ENCODE results near the gene SRM. TPM values are rescaled to one million over a fixed set of nuclear protein-coding genes. Genes with fewer than 3 reads are reported as not detected.
"Not testable (repeated sequence)": the region's sequence is repeated elsewhere in the genome, so short reads cannot be mapped to it uniquely, and the experiment has no call there.

The SRM gene
- total RNA-seq, 1 donor from 2014 or later: 332 TPM

DNA sequence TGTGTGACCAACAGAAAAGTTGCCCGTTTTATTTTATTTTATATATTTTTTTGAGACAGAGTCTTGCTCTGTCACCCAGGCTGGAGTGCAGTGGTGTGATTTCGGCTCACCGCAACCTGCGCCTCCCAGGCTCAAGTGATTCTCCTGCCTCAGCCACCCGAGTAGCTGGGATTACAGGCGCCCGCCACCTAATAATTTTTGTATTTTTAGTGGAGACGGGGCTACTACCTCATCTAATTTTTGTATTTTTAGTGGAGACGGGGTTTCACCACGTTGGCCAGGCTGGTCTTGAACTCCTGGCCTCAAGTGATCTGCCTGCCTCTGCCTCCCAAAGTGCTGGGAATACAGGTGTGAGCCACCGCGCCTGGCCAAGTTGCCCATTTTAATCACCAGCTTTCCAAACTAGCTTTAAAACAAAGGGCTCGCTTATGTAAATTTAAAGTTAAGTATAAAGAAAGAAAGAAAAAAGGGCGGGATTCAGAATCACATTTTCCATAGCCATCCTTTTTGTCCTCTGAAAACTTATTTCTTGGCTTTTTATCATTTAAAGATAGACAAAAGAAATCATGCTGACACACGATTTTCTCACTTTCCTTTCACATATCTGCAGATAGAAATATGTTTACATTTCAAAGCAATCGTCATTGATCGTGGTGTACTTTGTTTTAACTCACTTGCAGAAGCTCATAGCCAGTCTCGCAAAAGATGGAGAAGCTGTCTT is 22.6 kb downstream of the SRM start:
- H3K4me1 Mint-ChIP-seq (ENCODE audit: low read depth); H3K4me3 Mint-ChIP-seq; H3K27ac Mint-ChIP-seq; H3K36me3 Mint-ChIP-seq (ENCODE audit: low read depth); DNase-seq (ENCODE audit: low spot score); H3K27me3 Mint-ChIP-seq (ENCODE audit: insufficient read depth); H3K9me3 Mint-ChIP-seq: not testable (repeated sequence)
- intact Hi-C loops (cut with micrococcal nuclease): loop anchor here (1.0 to 5.0 kb wide), 6 partner anchors 23 to 682 kb away; partner anchors contain the start of genes EXOSC10 and SRM

DNA sequence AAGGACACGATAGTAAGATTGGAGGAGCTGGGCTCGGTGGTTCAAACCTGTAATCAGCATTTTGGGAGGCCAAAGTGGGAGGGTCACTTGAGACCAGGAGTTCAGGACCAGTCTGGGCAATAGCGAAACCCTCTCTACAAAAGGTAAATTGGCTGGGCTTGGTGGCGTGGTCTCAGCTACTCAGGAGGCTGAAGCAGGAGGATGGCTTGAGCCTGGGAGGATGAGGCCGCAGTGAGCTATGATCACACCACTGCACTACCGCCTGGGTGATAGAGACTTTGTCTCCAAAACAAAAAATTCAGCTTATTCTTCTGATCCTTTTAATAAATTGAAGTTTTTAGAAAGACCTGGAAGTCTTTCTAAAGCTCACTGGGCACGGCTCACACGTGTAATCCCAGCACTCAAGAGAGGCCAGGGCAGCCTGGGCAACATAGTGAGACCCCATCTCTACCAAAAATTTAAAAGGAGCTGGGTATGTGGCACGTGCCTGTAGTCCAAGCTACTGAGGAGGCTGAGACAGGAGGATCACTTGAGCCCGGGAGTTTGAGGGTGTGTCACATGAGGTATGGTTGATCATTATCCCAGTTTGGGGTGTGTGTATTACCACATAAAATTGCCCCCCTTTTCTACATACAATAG is 28.1 kb downstream of the SRM start:
- Mint-ChIP-seq H3K27ac (no peak overlapping the region), H3K27me3 (ENCODE audit: insufficient read depth) (no peaks in the 10 kb centered on the region), H3K9me3 (no peaks in the 10 kb centered on the region), H3K4me1 (ENCODE audit: low read depth) (no peaks in the 10 kb centered on the region), H3K4me3 (no peak overlapping the region), H3K36me3 (ENCODE audit: low read depth) (peaks cover 6% of the 10 kb centered on the region)
- intact Hi-C loops (cut with micrococcal nuclease): no loop called here
- DNase-seq (ENCODE audit: low spot score): no peak

DNA sequence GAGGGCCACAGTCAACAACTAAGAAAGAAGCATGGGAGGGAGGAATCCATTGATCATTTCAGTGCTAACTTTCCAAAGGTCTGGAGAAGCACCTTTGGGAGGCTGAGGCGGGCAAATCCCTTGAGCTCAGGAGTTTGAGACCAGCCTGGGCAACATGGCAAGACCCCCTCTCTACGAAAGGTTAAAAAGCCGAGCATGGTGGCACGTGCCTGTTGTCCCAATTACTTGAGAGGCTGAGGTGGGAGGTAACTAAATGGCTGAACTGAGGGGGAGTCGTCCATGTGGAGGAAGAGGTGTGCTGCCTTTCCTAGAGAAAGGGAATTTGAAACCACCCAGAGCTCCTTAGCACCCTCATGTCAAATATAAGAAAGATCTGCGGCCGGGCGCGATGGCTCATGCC is 29.0 kb downstream of the SRM start:
- H3K4me3 Mint-ChIP-seq: no peak overlapping the region
- no peaks in the 10 kb centered on the region for H3K4me1 Mint-ChIP-seq (ENCODE audit: low read depth)
- H3K36me3 Mint-ChIP-seq (ENCODE audit: low read depth): peaks cover 11% of the 10 kb centered on the region
- no peaks in the 10 kb centered on the region for H3K9me3 Mint-ChIP-seq
- intact Hi-C loops (cut with micrococcal nuclease): no loop called here
- no peak overlapping the region for H3K27ac Mint-ChIP-seq
- H3K27me3 Mint-ChIP-seq (ENCODE audit: insufficient read depth): no peaks in the 10 kb centered on the region
- DNase-seq (ENCODE audit: low spot score): no peak

DNA sequence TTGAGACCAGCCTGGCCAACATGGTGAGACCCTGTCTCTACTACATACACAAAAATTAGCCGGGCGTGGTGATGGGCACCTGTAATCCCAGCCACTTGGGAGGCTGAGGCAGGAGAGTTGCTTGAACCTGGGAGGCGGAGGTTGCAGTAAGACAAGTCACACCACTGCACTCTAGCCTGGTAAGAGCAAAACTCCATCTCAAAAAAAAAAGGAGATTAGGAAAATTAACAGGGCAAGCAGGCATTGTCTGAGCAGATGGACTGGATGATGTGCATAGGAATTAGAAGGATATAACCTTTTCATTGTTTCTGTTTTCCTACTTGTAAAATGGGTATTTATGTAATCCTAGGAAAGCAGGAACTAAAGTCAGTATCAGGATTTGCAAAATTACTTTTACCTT is 31.8 kb downstream of the SRM start:
- H3K4me3 Mint-ChIP-seq: no peak overlapping the region
- H3K27me3 Mint-ChIP-seq (ENCODE audit: insufficient read depth): no peaks in the 10 kb centered on the region
- H3K36me3 Mint-ChIP-seq (ENCODE audit: low read depth): peaks cover 30% of the 10 kb centered on the region
- H3K27ac Mint-ChIP-seq: no peak overlapping the region
- intact Hi-C loops (cut with micrococcal nuclease): no loop called here
- H3K4me1 Mint-ChIP-seq (ENCODE audit: low read depth): peaks cover 14% of the 10 kb centered on the region
- H3K9me3 Mint-ChIP-seq: no peaks in the 10 kb centered on the region
- no peak for DNase-seq (ENCODE audit: low spot score)

DNA sequence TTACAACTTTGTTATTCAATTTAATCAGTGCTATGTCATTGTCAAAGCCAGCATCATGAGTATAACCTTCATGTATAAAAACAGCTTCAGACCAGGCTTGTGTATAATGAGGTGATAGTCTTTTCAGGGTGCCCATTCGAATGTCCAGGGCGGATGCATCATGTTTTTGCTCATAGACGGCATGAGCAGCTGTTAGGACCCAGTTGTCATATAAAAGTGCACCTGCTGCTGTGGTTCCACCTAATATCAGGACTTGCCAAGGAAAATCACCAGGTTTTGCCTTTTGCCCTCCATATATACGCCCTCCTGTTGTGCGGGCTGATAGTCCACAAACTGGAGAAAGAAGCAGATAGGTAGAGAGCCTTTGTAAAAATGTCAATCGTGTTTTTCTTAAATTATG is 32.5 kb downstream of the SRM start:
- no peak for DNase-seq (ENCODE audit: low spot score)
- Mint-ChIP-seq H3K4me1 (ENCODE audit: low read depth) (peaks cover 15% of the 10 kb centered on the region), H3K27ac (no peak overlapping the region), H3K9me3 (no peaks in the 10 kb centered on the region), H3K36me3 (ENCODE audit: low read depth) (peaks cover 35% of the 10 kb centered on the region), H3K27me3 (ENCODE audit: insufficient read depth) (no peaks in the 10 kb centered on the region), H3K4me3 (no peak overlapping the region)
- intact Hi-C loops (cut with micrococcal nuclease): no loop called here

DNA sequence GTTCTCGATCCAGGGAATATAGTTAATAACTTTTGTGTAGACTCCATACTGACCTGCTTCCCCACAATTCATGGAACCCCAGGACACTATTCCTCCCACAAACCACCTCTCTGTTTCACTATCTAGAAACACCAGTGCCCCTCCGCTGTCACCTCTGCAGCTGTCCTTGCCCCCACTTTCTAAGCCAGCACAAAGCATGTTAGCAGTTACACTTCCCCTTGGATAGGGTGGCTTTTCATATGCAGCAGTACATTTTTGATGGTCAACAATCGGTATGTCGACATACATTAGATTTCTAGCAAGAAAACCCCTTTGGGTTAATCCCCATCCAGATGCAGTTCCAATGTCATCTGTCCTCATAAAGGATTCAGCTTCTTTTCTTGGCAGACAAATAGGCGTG is 32.9 kb downstream of the SRM start:
- DNase-seq (ENCODE audit: low spot score): no peak
- Mint-ChIP-seq H3K27ac (no peak overlapping the region), H3K9me3 (no peaks in the 10 kb centered on the region), H3K4me1 (ENCODE audit: low read depth) (peaks cover 15% of the 10 kb centered on the region), H3K36me3 (ENCODE audit: low read depth) (peaks cover 39% of the 10 kb centered on the region), H3K4me3 (no peak overlapping the region), H3K27me3 (ENCODE audit: insufficient read depth) (no peaks in the 10 kb centered on the region)
- intact Hi-C loops (cut with micrococcal nuclease): no loop called here

DNA sequence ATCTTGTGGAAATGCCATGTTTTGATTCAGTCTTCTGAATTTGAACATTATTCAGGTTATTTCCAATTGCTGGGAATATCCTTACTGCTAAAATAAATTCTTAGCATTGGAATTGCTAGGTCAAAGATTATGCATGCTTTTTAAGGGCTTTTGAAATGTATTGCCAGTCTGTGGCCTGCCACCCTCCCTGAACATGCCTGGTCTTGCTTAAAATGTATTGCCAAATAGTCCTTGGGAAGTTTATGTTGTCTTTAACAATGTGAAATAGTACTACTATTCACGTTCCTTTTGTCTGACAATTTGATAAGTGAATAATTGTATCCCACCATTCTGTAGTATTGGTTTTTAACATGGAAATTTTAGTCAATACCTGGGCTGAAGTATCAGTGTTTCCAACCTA is 33.8 kb downstream of the SRM start:
- no peak overlapping the region for H3K4me3 Mint-ChIP-seq
- no peaks in the 10 kb centered on the region for H3K27me3 Mint-ChIP-seq (ENCODE audit: insufficient read depth)
- intact Hi-C loops (cut with micrococcal nuclease): no loop called here
- H3K4me1 Mint-ChIP-seq (ENCODE audit: low read depth): peaks cover 15% of the 10 kb centered on the region
- H3K36me3 Mint-ChIP-seq (ENCODE audit: low read depth): peaks cover 41% of the 10 kb centered on the region
- no peak for DNase-seq (ENCODE audit: low spot score)
- no peaks in the 10 kb centered on the region for H3K9me3 Mint-ChIP-seq
- H3K27ac Mint-ChIP-seq: no peak overlapping the region

DNA sequence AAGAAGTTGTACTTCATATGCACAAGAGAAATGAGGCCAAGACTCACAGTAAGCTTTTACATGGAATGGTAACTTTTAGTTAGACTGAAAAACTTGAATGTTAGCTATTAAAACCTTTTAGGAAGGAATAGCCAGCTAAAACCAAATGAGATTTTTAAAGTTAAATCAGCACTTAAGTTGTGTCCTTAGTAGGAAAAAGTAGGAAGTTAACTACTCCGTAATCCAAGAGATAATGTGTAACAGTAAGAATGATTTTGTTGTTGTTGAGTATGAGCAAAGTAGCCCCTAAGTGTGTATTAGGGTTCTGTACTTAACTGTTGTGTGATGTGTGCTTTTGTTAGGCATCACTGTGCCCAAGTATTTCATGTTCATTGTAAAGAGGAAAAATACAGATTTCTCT is 34.2 kb downstream of the SRM start:
- H3K36me3 Mint-ChIP-seq (ENCODE audit: low read depth): peaks cover 41% of the 10 kb centered on the region
- H3K27ac Mint-ChIP-seq: no peak overlapping the region
- H3K27me3 Mint-ChIP-seq (ENCODE audit: insufficient read depth): no peaks in the 10 kb centered on the region
- H3K4me3 Mint-ChIP-seq: no peak overlapping the region
- no peak for DNase-seq (ENCODE audit: low spot score)
- peaks cover 15% of the 10 kb centered on the region for H3K4me1 Mint-ChIP-seq (ENCODE audit: low read depth)
- intact Hi-C loops (cut with micrococcal nuclease): no loop called here
- H3K9me3 Mint-ChIP-seq: no peaks in the 10 kb centered on the region

DNA sequence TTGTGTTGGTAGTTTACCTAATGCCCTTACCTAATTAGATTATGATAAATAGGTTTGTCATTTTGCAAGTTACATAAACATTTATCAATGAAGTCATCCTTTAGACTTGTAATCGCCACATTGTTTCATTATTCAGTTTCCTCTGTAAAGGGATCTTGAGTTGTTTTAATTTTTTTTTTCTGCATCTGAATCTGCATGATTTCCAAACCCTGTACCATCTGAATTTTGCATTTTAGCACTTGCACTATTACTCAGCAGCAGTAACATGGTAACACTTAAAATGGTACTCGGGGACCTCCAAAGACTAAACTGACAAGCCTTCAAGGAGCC is 35.0 kb downstream of the SRM start:
- no peak overlapping the region for H3K4me3 Mint-ChIP-seq
- no peaks in the 10 kb centered on the region for H3K27me3 Mint-ChIP-seq (ENCODE audit: insufficient read depth)
- peaks cover 47% of the 10 kb centered on the region for H3K36me3 Mint-ChIP-seq (ENCODE audit: low read depth)
- no peak overlapping the region for H3K27ac Mint-ChIP-seq
- intact Hi-C loops (cut with micrococcal nuclease): no loop called here
- peaks cover 15% of the 10 kb centered on the region for H3K4me1 Mint-ChIP-seq (ENCODE audit: low read depth)
- DNase-seq (ENCODE audit: low spot score): no peak
- H3K9me3 Mint-ChIP-seq: no peaks in the 10 kb centered on the region

DNA sequence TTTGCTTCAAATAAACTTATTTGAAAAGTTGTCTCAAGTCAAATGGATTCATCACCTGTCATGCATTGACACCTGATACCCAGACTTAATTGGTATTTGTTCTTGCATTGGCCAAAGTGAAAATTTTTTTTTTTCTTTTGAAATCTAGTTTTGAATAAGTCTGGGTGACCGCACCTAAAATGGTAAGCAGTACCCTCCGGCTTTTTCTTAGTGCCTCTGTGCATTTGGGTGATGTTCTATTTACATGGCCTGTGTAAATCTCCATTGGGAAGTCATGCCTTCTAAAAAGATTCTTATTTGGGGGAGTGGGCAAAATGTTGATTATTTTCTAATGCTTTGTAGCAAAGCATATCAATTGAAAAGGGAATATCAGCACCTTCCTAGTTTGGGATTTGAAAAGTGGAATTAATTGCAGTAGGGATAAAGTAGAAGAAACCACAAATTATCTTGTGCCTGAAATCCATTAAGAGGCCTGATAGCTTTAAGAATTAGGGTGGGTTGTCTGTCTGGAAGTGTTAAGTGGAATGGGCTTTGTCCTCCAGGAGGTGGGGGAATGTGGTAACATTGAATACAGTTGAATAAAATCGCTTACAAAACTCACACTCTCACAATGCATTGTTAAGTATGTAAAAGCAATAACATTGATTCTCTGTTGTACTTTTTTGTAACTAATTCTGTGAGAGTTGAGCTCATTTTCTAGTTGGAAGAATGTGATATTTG is 35.5 kb downstream of the SRM start:
- Mint-ChIP-seq H3K36me3 (ENCODE audit: low read depth) (peaks cover 50% of the 10 kb centered on the region), H3K27me3 (ENCODE audit: insufficient read depth) (no peaks in the 10 kb centered on the region)

DNA sequence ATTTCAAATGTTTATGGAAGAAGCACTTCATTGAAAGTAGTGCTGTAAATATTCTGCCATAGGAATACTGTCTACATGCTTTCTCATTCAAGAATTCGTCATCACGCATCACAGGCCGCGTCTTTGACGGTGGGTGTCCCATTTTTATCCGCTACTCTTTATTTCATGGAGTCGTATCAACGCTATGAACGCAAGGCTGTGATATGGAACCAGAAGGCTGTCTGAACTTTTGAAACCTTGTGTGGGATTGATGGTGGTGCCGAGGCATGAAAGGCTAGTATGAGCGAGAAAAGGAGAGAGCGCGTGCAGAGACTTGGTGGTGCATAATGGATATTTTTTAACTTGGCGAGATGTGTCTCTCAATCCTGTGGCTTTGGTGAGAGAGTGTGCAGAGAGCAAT is 36.6 kb downstream of the SRM start:
- intact Hi-C loops (cut with micrococcal nuclease): no loop called here
- Mint-ChIP-seq H3K27me3 (ENCODE audit: insufficient read depth) (no peaks in the 10 kb centered on the region), H3K36me3 (ENCODE audit: low read depth) (peaks cover 60% of the 10 kb centered on the region), H3K4me1 (ENCODE audit: low read depth) (peaks cover 20% of the 10 kb centered on the region), H3K4me3 (no peak overlapping the region), H3K9me3 (no peaks in the 10 kb centered on the region), H3K27ac (no peak overlapping the region)
- DNase-seq (ENCODE audit: low spot score): no peak

More for the DNA sequence above, 35.5 kb downstream of the SRM start:
- intact Hi-C loops (cut with micrococcal nuclease): no loop called here
- Mint-ChIP-seq H3K9me3 (no peaks in the 10 kb centered on the region), H3K4me3 (no peak overlapping the region), H3K27ac (no peak overlapping the region), H3K4me1 (ENCODE audit: low read depth) (peaks cover 15% of the 10 kb centered on the region)
- DNase-seq (ENCODE audit: low spot score): no peak

DNA sequence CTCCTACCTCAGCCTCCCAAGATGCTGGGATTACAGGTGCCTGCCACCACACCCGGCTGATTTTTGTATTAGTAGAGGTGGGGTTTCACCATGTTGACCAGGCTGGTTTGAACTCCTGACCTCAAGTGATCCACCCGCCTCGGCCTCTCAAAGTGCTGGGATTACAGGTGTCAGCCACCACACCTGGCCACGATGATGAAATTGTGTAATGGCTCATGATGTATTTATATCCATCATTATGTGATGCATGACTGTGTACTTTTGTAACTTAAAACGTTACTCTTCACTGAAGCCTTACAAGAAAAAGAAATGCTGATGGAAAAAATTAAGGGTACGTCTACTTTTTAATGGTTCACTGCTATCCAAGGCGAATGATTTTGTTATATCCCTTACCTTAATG is 39.8 kb downstream of the SRM start:
- no peak overlapping the region for H3K4me3 Mint-ChIP-seq
- DNase-seq (ENCODE audit: low spot score): no peak
- intact Hi-C loops (cut with micrococcal nuclease): no loop called here

DNA sequence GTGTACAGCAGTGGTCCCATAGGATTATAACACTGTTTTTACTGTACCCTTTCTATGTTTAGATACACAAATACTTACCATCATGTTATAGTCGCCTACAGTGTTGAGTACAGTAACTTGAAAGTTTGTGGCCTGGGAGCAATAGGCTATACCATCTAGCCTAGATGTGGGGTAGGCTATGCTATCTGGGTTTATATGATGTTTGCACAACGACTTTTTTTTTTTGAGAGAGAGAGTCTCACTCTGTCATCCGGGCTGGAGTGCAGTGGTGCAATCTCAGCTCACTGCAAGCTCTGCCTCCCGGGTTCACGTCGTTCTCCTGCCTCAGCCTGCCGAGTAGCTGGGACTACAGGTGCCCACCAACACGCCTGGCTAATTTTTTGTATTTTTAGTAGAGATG is 40.5 kb downstream of the SRM start:
- H3K4me3 Mint-ChIP-seq; H3K27me3 Mint-ChIP-seq (ENCODE audit: insufficient read depth); DNase-seq (ENCODE audit: low spot score); H3K9me3 Mint-ChIP-seq; intact Hi-C loops (cut with micrococcal nuclease); H3K27ac Mint-ChIP-seq: not testable (repeated sequence)
- peaks cover 28% of the 10 kb centered on the region for H3K4me1 Mint-ChIP-seq (ENCODE audit: low read depth)
- peaks cover 62% of the 10 kb centered on the region for H3K36me3 Mint-ChIP-seq (ENCODE audit: low read depth)

More for the DNA sequence above, 39.8 kb downstream of the SRM start:
- no peak overlapping the region for H3K27ac Mint-ChIP-seq
- H3K9me3 Mint-ChIP-seq: no peaks in the 10 kb centered on the region
- H3K4me1 Mint-ChIP-seq (ENCODE audit: low read depth): peaks cover 28% of the 10 kb centered on the region
- H3K36me3 Mint-ChIP-seq (ENCODE audit: low read depth): peaks cover 61% of the 10 kb centered on the region
- H3K27me3 Mint-ChIP-seq (ENCODE audit: insufficient read depth): no peaks in the 10 kb centered on the region
